Measurements from ENCODE around the gene BLM. TPM values are rescaled to one million over a fixed set of nuclear protein-coding genes. Genes with fewer than 3 reads are reported as not detected.
A peak's percentile ranks its signal among the peaks of the same experiment; 100 is the strongest.

The BLM gene
- total RNA-seq, 1 donor = 1.4 TPM

GRCh38 chr15:90789462-90789861 is 72.3 kb downstream of the BLM start:
- Histone ChIP-seq H3K9me3 (ENCODE audit: low read depth, low read length) (no peaks in the 10 kb centered on the region), H3K4me1 (ENCODE audit: insufficient read depth, low read length) (peaks cover 3% of the 10 kb centered on the region), H3K4me3 (ENCODE audit: insufficient read depth, low read length) (no peak overlapping the region), H3K27ac (ENCODE audit: low read depth, low read length) (no peak overlapping the region), H3K27me3 (ENCODE audit: insufficient read depth, low read length) (no peaks in the 10 kb centered on the region), H3K4me2 (ENCODE audit: insufficient read depth, low read length) (no peak overlapping the region), H2AFZ (ENCODE audit: low read length) (no peak overlapping the region), H3K36me3 (ENCODE audit: insufficient read depth, low read length) (no peaks in the 10 kb centered on the region), H4K20me1 (ENCODE audit: insufficient read depth, low read length) (no peaks in the 10 kb centered on the region), H3K79me2 (ENCODE audit: insufficient read depth, low read length) (no peaks in the 10 kb centered on the region)
- no peak for DNase-seq (ENCODE audit: insufficient read length, low spot score, missing footprints)
- no peak for TF ChIP-seq CTCF (IDR thresholded peaks at IDR 0.05; ENCODE audit: extremely low read depth, low read depth, low read length)

- Histone ChIP-seq H2AFZ (ENCODE audit: low read length) (peak overlapping the region; percentile 61), H3K4me3 (ENCODE audit: insufficient read depth, low read length) (no peak overlapping the region), H3K27ac (ENCODE audit: low read depth, low read length) (no peak overlapping the region), H3K4me2 (ENCODE audit: insufficient read depth, low read length) (no peak overlapping the region), H3K27me3 (ENCODE audit: insufficient read depth, low read length) (no peaks in the 10 kb centered on the region), H4K20me1 (ENCODE audit: insufficient read depth, low read length) (no peaks in the 10 kb centered on the region), H3K79me2 (ENCODE audit: insufficient read depth, low read length) (no peaks in the 10 kb centered on the region), H3K9me3 (ENCODE audit: low read depth, low read length) (no peaks in the 10 kb centered on the region), H3K36me3 (ENCODE audit: insufficient read depth, low read length) (no peaks in the 10 kb centered on the region), H3K4me1 (ENCODE audit: insufficient read depth, low read length) (peaks cover 3% of the 10 kb centered on the region)
- DNase-seq (ENCODE audit: insufficient read length, low spot score, missing footprints) = no peak
- no peak for TF ChIP-seq CTCF (IDR thresholded peaks at IDR 0.05; ENCODE audit: extremely low read depth, low read depth, low read length)
Measured at GRCh38 chr15:90790057-90790456, 72.9 kb downstream of the BLM start.

- no peak for TF ChIP-seq CTCF (IDR thresholded peaks at IDR 0.05; ENCODE audit: extremely low read depth, low read depth, low read length)
- Histone ChIP-seq H3K36me3 (ENCODE audit: insufficient read depth, low read length) (no peaks in the 10 kb centered on the region), H4K20me1 (ENCODE audit: insufficient read depth, low read length) (no peaks in the 10 kb centered on the region), H3K27me3 (ENCODE audit: insufficient read depth, low read length) (no peaks in the 10 kb centered on the region), H3K4me2 (ENCODE audit: insufficient read depth, low read length) (no peak overlapping the region), H3K4me1 (ENCODE audit: insufficient read depth, low read length) (peaks cover 3% of the 10 kb centered on the region), H3K79me2 (ENCODE audit: insufficient read depth, low read length) (no peaks in the 10 kb centered on the region), H3K4me3 (ENCODE audit: insufficient read depth, low read length) (no peak overlapping the region), H3K9me3 (ENCODE audit: low read depth, low read length) (no peaks in the 10 kb centered on the region), H3K27ac (ENCODE audit: low read depth, low read length) (no peak overlapping the region), H2AFZ (ENCODE audit: low read length) (no peak overlapping the region)
- DNase-seq (ENCODE audit: insufficient read length, low spot score, missing footprints) = no peak
Measured at GRCh38 chr15:90790561-90790960, 73.4 kb downstream of the BLM start.

- Histone ChIP-seq H3K79me2 (ENCODE audit: insufficient read depth, low read length) (no peaks in the 10 kb centered on the region), H3K27me3 (ENCODE audit: insufficient read depth, low read length) (no peaks in the 10 kb centered on the region), H3K9me3 (ENCODE audit: low read depth, low read length) (no peaks in the 10 kb centered on the region), H3K27ac (ENCODE audit: low read depth, low read length) (no peak overlapping the region), H3K4me3 (ENCODE audit: insufficient read depth, low read length) (no peak overlapping the region), H4K20me1 (ENCODE audit: insufficient read depth, low read length) (no peaks in the 10 kb centered on the region), H3K4me2 (ENCODE audit: insufficient read depth, low read length) (no peak overlapping the region), H3K4me1 (ENCODE audit: insufficient read depth, low read length) (peaks cover 3% of the 10 kb centered on the region), H3K36me3 (ENCODE audit: insufficient read depth, low read length) (no peaks in the 10 kb centered on the region), H2AFZ (ENCODE audit: low read length) (no peak overlapping the region)
- DNase-seq (ENCODE audit: insufficient read length, low spot score, missing footprints) = no peak
- TF ChIP-seq CTCF (IDR thresholded peaks at IDR 0.05; ENCODE audit: extremely low read depth, low read depth, low read length) = no peak
Measured at GRCh38 chr15:90794538-90794937, 77.4 kb downstream of the BLM start.
